ENCODE results near the gene IL20RB. TPM values are rescaled to one million over a fixed set of nuclear protein-coding genes. Genes with fewer than 3 reads are reported as not detected.
"Not testable (repeated sequence)": the region's sequence is repeated elsewhere in the genome, so short reads cannot be mapped to it uniquely, and the experiment has no call there.

IL20RB gene
- total RNA-seq, 1 donor from 2014 or later = 0.52 TPM

DNA sequence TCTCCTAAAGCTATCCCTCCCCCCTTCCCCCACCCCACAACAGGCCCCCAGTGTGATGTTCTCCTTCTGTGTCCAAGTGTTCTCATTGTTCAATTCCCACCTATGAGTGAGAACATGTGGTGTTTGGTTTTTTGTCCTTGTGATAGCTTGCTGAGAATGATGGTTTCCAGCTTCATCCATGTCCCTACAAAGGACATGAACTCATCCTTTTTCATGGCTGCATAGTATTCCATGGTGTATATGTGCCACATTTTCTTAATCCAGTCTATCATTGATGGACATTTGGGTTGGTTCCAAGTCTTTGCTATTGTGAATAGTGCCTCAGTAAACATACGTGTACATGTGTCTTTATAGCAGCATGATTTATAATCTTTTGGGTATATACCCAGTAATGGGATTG is 59.5 kb downstream of the IL20RB start:
- H3K4me1 ChIP-seq (ENCODE audit: control insufficient read depth in 3 of 3, insufficient read depth in 3 of 3, low read length in 3 of 3); H3K9ac ChIP-seq (ENCODE audit: low read depth in 1 of 3, low read length in 3 of 3); H3K27me3 ChIP-seq (ENCODE audit: control insufficient read depth in 3 of 3, insufficient read depth in 3 of 3, low read length in 3 of 3); H3K9me3 ChIP-seq (ENCODE audit: control insufficient read depth in 3 of 3, low read length in 3 of 3); H3K4me3 ChIP-seq (ENCODE audit: low read length in 3 of 3); H3K27ac ChIP-seq (ENCODE audit: low read depth, low read length); H3K36me3 ChIP-seq (ENCODE audit: control insufficient read depth in 3 of 3, insufficient read depth in 3 of 3, low read length in 3 of 3): not testable (repeated sequence)

DNA sequence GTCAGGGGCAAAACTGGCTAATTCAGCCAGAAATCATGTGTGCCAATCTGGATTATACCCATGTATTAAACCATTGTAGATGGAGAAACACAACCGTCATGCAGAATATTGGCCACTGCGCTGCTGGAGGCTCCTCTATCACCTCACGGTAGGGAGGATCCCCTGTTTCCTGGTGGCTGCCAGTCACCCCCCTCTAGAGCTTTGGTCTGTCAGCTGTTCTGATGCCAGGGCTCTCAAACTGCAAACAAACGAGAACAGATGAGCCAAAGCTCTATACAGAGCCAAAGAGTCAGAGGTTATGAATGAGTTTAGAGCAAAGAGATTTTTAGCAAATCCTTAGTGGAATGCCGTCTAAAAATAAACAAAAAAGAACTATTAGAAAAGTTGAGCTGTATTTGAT is 62.5 kb downstream of the IL20RB start:
- Histone ChIP-seq H3K9me3 (ENCODE audit: control insufficient read depth in 3 of 3, low read length in 3 of 3) (no peaks in the 10 kb centered on the region), H3K27me3 (ENCODE audit: control insufficient read depth in 3 of 3, insufficient read depth in 3 of 3, low read length in 3 of 3) (no peaks in the 10 kb centered on the region), H3K36me3 (ENCODE audit: control insufficient read depth in 3 of 3, insufficient read depth in 3 of 3, low read length in 3 of 3) (no peaks in the 10 kb centered on the region), H3K4me3 (ENCODE audit: low read length in 3 of 3) (no peak overlapping the region), H3K4me1 (ENCODE audit: control insufficient read depth in 3 of 3, insufficient read depth in 3 of 3, low read length in 3 of 3) (no peaks in the 10 kb centered on the region), H3K9ac (ENCODE audit: low read depth in 1 of 3, low read length in 3 of 3) (no peak overlapping the region), H3K27ac (ENCODE audit: low read depth, low read length) (no peak overlapping the region)

DNA sequence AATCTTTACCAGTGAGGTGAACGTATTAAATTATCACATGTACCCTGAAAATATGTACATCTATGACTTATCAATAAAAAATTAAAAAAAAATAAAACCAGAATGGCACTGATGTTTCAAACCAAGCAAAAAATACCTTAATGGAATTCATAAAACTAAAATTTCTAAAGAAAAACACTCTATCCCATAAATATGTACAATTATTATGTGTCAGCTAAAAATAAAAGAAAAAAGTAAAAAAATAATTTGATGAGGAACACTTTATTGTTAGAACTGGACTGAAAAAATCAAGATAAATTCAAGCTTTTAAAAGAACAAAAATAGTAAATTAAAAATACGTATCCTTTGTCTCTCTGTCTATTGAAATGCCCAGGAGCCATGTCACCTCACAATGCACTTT is 63.1 kb downstream of the IL20RB start:
- H3K9me3 ChIP-seq (ENCODE audit: control insufficient read depth in 3 of 3, low read length in 3 of 3) = no peaks in the 10 kb centered on the region
- H3K27ac ChIP-seq (ENCODE audit: low read depth, low read length) = no peak overlapping the region
- no peak overlapping the region for H3K9ac ChIP-seq (ENCODE audit: low read depth in 1 of 3, low read length in 3 of 3)
- no peaks in the 10 kb centered on the region for H3K27me3 ChIP-seq (ENCODE audit: control insufficient read depth in 3 of 3, insufficient read depth in 3 of 3, low read length in 3 of 3)
- no peak overlapping the region for H3K4me3 ChIP-seq (ENCODE audit: low read length in 3 of 3)
- no peaks in the 10 kb centered on the region for H3K4me1 ChIP-seq (ENCODE audit: control insufficient read depth in 3 of 3, insufficient read depth in 3 of 3, low read length in 3 of 3)
- H3K36me3 ChIP-seq (ENCODE audit: control insufficient read depth in 3 of 3, insufficient read depth in 3 of 3, low read length in 3 of 3) = no peaks in the 10 kb centered on the region

DNA sequence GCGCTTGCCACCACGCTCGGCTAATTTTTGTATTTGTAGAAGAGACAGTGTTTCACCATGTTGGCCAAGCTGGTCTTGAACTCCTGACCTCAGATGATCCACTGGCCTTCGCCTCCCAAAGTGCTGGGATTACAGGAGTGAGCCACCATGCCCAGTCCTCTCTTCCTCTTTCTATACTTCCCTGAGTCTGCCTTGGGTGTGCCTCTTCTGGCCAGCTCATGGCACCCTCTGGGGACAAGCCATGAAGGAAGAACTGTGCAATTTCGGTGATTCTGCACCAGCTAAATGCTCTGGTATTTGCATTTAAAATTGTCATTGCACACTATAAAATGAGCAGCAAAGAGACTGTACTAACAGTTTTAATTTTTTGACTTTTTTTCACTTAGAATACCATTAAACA is 66.6 kb downstream of the IL20RB start:
- H3K4me3 ChIP-seq (ENCODE audit: low read length in 3 of 3) = no peak overlapping the region
- no peak overlapping the region for H3K9ac ChIP-seq (ENCODE audit: low read depth in 1 of 3, low read length in 3 of 3)
- H3K36me3 ChIP-seq (ENCODE audit: control insufficient read depth in 3 of 3, insufficient read depth in 3 of 3, low read length in 3 of 3) = no peaks in the 10 kb centered on the region
- H3K4me1 ChIP-seq (ENCODE audit: control insufficient read depth in 3 of 3, insufficient read depth in 3 of 3, low read length in 3 of 3) = no peaks in the 10 kb centered on the region
- H3K27ac ChIP-seq (ENCODE audit: low read depth, low read length) = no peak overlapping the region
- H3K27me3 ChIP-seq (ENCODE audit: control insufficient read depth in 3 of 3, insufficient read depth in 3 of 3, low read length in 3 of 3) = no peaks in the 10 kb centered on the region
- no peaks in the 10 kb centered on the region for H3K9me3 ChIP-seq (ENCODE audit: control insufficient read depth in 3 of 3, low read length in 3 of 3)

DNA sequence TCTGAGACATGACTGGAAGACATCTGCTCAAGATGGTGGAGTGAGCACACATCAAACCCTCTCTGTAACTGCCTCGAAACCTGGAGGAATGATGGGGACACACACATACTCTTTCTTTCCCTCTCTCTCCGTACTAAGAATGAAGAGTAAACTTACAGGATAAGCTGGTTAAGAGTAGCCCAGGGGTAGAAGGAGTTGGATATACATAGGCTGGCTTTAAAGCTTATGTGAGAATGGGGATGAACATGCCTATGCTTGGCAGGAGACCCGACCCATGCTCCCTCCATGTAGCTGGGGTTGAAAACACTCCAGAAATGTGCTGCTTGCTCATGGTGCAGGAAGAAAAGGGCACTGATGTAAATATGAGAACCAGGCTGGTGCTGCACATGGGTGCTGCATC is 68.9 kb downstream of the IL20RB start:
- peaks cover 0 to 2% (median 0%) of the 10 kb centered on the region in 3 donors for H3K27me3 ChIP-seq (ENCODE audit: control insufficient read depth in 3 of 3, insufficient read depth in 3 of 3, low read length in 3 of 3)
- no peak overlapping the region for H3K4me3 ChIP-seq (ENCODE audit: low read length in 3 of 3)
- H3K9me3 ChIP-seq (ENCODE audit: control insufficient read depth in 3 of 3, low read length in 3 of 3) = no peaks in the 10 kb centered on the region
- H3K27ac ChIP-seq (ENCODE audit: low read depth, low read length) = no peak overlapping the region
- H3K9ac ChIP-seq (ENCODE audit: low read depth in 1 of 3, low read length in 3 of 3) = no peak overlapping the region
- H3K4me1 ChIP-seq (ENCODE audit: control insufficient read depth in 3 of 3, insufficient read depth in 3 of 3, low read length in 3 of 3) = no peaks in the 10 kb centered on the region
- H3K36me3 ChIP-seq (ENCODE audit: control insufficient read depth in 3 of 3, insufficient read depth in 3 of 3, low read length in 3 of 3) = no peaks in the 10 kb centered on the region

DNA sequence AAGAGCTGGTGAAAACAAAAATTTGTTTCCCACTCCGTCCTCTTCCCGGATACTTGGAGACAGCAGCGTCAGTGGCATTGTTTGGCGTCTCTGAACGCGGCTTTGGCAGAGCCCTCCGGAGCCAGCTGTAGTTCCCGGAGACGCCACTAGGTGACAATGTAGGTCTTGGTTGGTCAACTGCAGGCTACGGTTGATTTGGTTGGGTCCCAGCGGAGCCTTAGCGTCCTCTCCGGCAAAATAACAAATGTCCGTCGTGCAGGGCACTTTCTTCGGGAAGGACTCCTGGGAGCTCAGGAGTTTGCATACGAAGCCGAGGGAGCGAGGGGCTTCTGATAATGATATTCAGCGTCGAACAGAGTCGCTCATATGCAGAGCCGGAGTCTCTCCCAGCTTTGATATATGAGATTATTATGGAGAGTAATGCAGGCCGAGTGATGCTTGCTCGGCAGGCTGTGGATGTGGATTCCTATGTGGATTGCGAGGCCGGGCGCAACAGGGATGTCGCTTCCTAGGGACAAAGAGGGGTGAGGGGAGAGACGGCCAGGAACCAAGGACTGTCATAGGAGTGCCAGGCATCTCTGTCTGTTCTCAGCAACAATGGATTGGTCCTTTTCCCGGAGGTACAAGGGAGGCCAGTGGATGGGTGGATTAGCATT is 74.8 kb downstream of the IL20RB start:
- Histone ChIP-seq H3K9me3 (ENCODE audit: control insufficient read depth in 3 of 3, low read length in 3 of 3) (no peaks in the 10 kb centered on the region), H3K36me3 (ENCODE audit: control insufficient read depth in 3 of 3, insufficient read depth in 3 of 3, low read length in 3 of 3) (no peaks in the 10 kb centered on the region), H3K4me3 (ENCODE audit: low read length in 3 of 3) (peak overlapping the region; percentile 45 to 65 (median 57)), H3K27me3 (ENCODE audit: control insufficient read depth in 3 of 3, insufficient read depth in 3 of 3, low read length in 3 of 3) (peaks cover 0 to 7% (median 2%) of the 10 kb centered on the region in 3 donors), H3K27ac (ENCODE audit: low read depth, low read length) (no peak overlapping the region), H3K9ac (ENCODE audit: low read depth in 1 of 3, low read length in 3 of 3) (peak overlapping the region in 1 of 3 donors; percentile 34), H3K4me1 (ENCODE audit: control insufficient read depth in 3 of 3, insufficient read depth in 3 of 3, low read length in 3 of 3) (peaks cover 0 to 10% (median 9%) of the 10 kb centered on the region in 3 donors)

DNA sequence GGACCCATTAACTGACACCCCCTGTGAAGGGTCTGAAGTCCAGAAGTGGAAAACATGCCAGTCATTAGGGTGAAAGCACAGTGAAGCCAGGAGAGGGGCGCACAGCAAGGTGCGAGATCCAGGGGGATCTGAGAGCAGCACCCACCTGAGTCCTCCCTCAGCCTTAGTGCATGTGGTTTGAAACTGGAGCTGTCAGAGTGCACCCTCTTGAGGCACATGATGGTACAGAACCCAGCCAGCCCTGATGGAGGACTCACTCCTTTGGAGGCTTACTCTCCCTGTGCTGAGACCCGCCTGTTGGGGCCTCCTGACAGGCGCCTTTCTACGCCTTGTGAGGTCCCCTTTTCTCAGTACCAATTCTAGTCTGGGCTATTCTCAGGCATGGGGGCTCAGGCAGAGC is 77.8 kb downstream of the IL20RB start:
- H3K27ac ChIP-seq (ENCODE audit: low read depth, low read length) = no peak overlapping the region
- H3K9ac ChIP-seq (ENCODE audit: low read depth in 1 of 3, low read length in 3 of 3) = no peak overlapping the region
- H3K36me3 ChIP-seq (ENCODE audit: control insufficient read depth in 3 of 3, insufficient read depth in 3 of 3, low read length in 3 of 3) = no peaks in the 10 kb centered on the region
- H3K4me3 ChIP-seq (ENCODE audit: low read length in 3 of 3) = no peak overlapping the region
- H3K4me1 ChIP-seq (ENCODE audit: control insufficient read depth in 3 of 3, insufficient read depth in 3 of 3, low read length in 3 of 3) = peaks cover 0 to 10% (median 9%) of the 10 kb centered on the region in 3 donors
- H3K27me3 ChIP-seq (ENCODE audit: control insufficient read depth in 3 of 3, insufficient read depth in 3 of 3, low read length in 3 of 3) = peaks cover 0 to 7% (median 2%) of the 10 kb centered on the region in 3 donors
- H3K9me3 ChIP-seq (ENCODE audit: control insufficient read depth in 3 of 3, low read length in 3 of 3) = no peaks in the 10 kb centered on the region

DNA sequence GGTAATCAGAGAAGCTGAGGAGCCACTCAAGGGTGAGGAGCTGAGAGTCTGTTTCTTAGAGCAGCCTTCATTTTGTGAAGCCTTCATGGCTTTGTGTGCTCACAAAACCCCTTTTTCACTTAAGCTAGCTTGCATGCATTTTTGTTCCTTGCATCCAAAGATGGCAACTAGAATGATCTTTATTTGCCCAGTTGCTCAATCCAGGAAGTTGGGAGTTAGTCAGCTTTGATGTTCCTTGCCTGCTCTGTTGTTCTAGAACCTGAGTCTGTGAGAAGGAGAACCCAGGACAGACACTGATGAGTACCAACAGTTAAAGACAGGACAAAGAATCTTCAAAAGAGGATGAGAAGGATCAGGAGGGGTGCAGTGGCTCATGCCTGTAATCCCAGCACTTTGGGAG is 81.8 kb downstream of the IL20RB start:
- Histone ChIP-seq H3K27ac (ENCODE audit: low read depth, low read length) (no peak overlapping the region), H3K4me3 (ENCODE audit: low read length in 3 of 3) (no peak overlapping the region), H3K4me1 (ENCODE audit: control insufficient read depth in 3 of 3, insufficient read depth in 3 of 3, low read length in 3 of 3) (no peaks in the 10 kb centered on the region), H3K36me3 (ENCODE audit: control insufficient read depth in 3 of 3, insufficient read depth in 3 of 3, low read length in 3 of 3) (no peaks in the 10 kb centered on the region), H3K9me3 (ENCODE audit: control insufficient read depth in 3 of 3, low read length in 3 of 3) (no peaks in the 10 kb centered on the region), H3K9ac (ENCODE audit: low read depth in 1 of 3, low read length in 3 of 3) (no peak overlapping the region), H3K27me3 (ENCODE audit: control insufficient read depth in 3 of 3, insufficient read depth in 3 of 3, low read length in 3 of 3) (peaks cover 0 to 3% (median 0%) of the 10 kb centered on the region in 3 donors)

DNA sequence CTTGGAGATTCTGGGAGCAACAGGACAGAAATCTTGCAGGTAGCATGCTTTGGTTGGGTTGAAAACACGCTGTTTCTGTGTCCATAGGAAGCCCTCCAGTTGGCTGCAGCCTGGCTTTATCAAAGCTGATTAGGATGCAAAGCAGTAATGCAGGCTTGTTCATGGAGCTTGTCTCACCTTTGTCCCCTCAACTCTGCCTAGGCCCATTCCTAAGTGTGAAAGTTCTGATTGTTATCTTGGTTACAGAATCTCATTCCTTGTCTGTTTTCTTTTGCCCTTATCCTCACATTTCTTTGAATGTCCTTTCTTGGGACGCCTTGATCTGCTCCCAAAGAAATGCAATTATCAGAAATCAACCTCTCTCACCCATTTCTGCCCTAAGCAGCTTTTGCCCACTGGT is 83.5 kb downstream of the IL20RB start:
- Histone ChIP-seq H3K27me3 (ENCODE audit: control insufficient read depth in 3 of 3, insufficient read depth in 3 of 3, low read length in 3 of 3) (peaks cover 0 to 3% (median 0%) of the 10 kb centered on the region in 3 donors), H3K4me1 (ENCODE audit: control insufficient read depth in 3 of 3, insufficient read depth in 3 of 3, low read length in 3 of 3) (no peaks in the 10 kb centered on the region), H3K36me3 (ENCODE audit: control insufficient read depth in 3 of 3, insufficient read depth in 3 of 3, low read length in 3 of 3) (no peaks in the 10 kb centered on the region), H3K4me3 (ENCODE audit: low read length in 3 of 3) (no peak overlapping the region), H3K9me3 (ENCODE audit: control insufficient read depth in 3 of 3, low read length in 3 of 3) (no peaks in the 10 kb centered on the region), H3K27ac (ENCODE audit: low read depth, low read length) (no peak overlapping the region), H3K9ac (ENCODE audit: low read depth in 1 of 3, low read length in 3 of 3) (no peak overlapping the region)

DNA sequence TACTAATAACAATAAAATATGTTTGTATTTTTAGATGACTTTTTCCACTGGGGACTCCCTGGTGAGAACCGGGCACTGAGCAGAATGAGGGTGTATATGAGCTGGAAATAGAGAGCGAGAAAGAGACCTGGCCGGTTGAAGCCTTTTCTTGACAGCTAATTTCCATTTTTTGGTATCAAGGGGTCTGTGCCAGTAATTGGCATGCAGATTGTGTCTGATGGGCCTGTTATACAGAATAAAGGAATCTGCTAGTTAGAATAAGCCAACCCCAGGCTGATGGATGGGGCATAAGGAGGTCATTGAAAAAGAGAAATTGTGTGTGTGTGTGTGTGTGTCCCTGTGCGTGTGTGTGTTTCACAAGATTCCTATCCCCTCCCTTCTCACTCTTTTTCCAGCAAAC is 83.9 kb downstream of the IL20RB start:
- H3K27me3 ChIP-seq (ENCODE audit: control insufficient read depth in 3 of 3, insufficient read depth in 3 of 3, low read length in 3 of 3) = peaks cover 0 to 3% (median 0%) of the 10 kb centered on the region in 3 donors
- H3K9ac ChIP-seq (ENCODE audit: low read depth in 1 of 3, low read length in 3 of 3) = no peak overlapping the region
- H3K27ac ChIP-seq (ENCODE audit: low read depth, low read length) = no peak overlapping the region
- H3K4me1 ChIP-seq (ENCODE audit: control insufficient read depth in 3 of 3, insufficient read depth in 3 of 3, low read length in 3 of 3) = no peaks in the 10 kb centered on the region
- no peaks in the 10 kb centered on the region for H3K9me3 ChIP-seq (ENCODE audit: control insufficient read depth in 3 of 3, low read length in 3 of 3)
- no peak overlapping the region for H3K4me3 ChIP-seq (ENCODE audit: low read length in 3 of 3)
- H3K36me3 ChIP-seq (ENCODE audit: control insufficient read depth in 3 of 3, insufficient read depth in 3 of 3, low read length in 3 of 3) = no peaks in the 10 kb centered on the region
